RWPE2 (cell line): ENCODE results near the gene KRT76.

Experiments
- ATAC-seq: fragments of 200-7000 bp; cut with Tn5 transposase; 3 replicates; pipeline ENCODE4 v1.9.1; 2021; ENCODE audit warnings: low read depth
- DNase-seq: peaks from one replicate; pipeline ENCODE4 v3.0.0-alpha.2; 2020; ENCODE audit warnings: low spot score
- H3K27ac ChIP-seq: fragments of 450-650 bp; 2 replicates; pipeline ENCODE4 v1.5.1; 2017; ENCODE audit warnings: mild to moderate bottlenecking; ENCODE audit not compliant: poor library complexity, severe bottlenecking
- H3K27me3 ChIP-seq: fragments of 250-450 bp; sonication (Bioruptor Pico); 2 replicates; pipeline ENCODE4 v1.5.1; 2021; ENCODE audit warnings: mild to moderate bottlenecking, moderate library complexity; ENCODE audit not compliant: insufficient read depth, poor library complexity, severe bottlenecking
- H3K36me3 ChIP-seq: fragments of 250-450 bp; sonication (Bioruptor Pico); 2 replicates; pipeline ENCODE4 v1.5.1; 2020; ENCODE audit warnings: low read depth, mild to moderate bottlenecking, moderate library complexity
- H3K4me1 ChIP-seq: fragments of 250-450 bp; sonication (Bioruptor Pico); 2 replicates; pipeline ENCODE4 v1.5.1; 2021; ENCODE audit warnings: mild to moderate bottlenecking, moderate library complexity; ENCODE audit not compliant: insufficient read depth, poor library complexity, severe bottlenecking
- H3K4me3 ChIP-seq: fragments of 250-450 bp; sonication (Bioruptor Pico); 2 replicates; pipeline ENCODE4 v1.5.1; 2021; ENCODE audit warnings: mild to moderate bottlenecking, moderate library complexity; ENCODE audit not compliant: severe bottlenecking
- H3K9me3 ChIP-seq: fragments of 250-450 bp; sonication (Bioruptor Pico); 2 replicates; pipeline ENCODE4 v1.5.1; 2021; ENCODE audit warnings: mild to moderate bottlenecking, moderate library complexity; ENCODE audit not compliant: severe bottlenecking
- TF ChIP-seq, protein P1 (sequence below): fragments of 450-650 bp; IDR thresholded peaks from one replicate; pipeline ENCODE4 v1.5.1; 2017; ENCODE audit warnings: mild to moderate bottlenecking, moderate library complexity; ENCODE audit not compliant: poor library complexity, severe bottlenecking

KRT76 gene

DNA sequence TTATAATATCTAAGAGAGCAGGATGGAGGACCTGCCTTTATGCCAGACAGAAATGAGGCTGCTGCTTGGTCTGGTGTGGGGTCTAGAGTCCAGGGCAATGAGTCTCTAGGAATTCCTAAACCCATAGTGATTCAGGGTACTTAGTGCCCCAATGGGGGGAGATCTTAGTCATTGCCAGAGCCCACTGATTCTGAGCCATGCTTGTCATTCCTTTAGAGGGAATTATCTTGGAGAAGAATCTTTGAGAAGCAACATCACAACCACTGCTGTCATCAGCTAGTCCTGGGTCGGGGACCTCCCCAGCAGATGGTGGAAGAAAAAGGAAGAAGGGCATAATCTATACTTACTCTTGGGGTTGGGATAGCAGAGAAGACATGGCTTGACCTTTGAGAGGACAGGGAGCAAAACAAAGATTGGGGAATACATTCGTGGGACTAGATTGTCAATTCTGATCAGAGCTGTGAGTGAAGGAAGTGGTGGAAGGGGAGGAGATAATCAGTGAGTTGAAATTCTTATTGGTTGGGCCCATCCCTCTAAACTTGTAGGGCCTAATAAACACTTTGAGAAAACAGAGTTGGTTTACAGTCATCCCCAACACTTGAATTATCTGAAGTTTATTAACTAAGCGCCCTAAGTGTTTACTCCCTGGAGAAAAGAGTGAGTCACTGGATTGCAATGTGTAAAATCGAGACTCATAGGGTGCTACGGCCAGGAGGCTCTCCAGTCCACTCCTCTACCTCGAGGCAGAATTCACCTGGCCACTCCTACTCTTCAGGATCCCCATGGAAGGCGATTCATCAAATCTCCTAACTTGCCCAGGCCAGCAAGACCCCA is 21.7 kb upstream of the KRT76 start:
- peak; percentile 94 for ATAC-seq
- H3K9me3 ChIP-seq: no peaks in the 10 kb centered on the region
- no peak overlapping the region for H3K4me3 ChIP-seq
- no peaks in the 10 kb centered on the region for H3K36me3 ChIP-seq
- peaks cover 27% of the 10 kb centered on the region for H3K4me1 ChIP-seq
- H3K27me3 ChIP-seq: no peaks in the 10 kb centered on the region
- peak overlapping the region; percentile 66 for H3K27ac ChIP-seq
- TF ChIP-seq, protein P1, sequence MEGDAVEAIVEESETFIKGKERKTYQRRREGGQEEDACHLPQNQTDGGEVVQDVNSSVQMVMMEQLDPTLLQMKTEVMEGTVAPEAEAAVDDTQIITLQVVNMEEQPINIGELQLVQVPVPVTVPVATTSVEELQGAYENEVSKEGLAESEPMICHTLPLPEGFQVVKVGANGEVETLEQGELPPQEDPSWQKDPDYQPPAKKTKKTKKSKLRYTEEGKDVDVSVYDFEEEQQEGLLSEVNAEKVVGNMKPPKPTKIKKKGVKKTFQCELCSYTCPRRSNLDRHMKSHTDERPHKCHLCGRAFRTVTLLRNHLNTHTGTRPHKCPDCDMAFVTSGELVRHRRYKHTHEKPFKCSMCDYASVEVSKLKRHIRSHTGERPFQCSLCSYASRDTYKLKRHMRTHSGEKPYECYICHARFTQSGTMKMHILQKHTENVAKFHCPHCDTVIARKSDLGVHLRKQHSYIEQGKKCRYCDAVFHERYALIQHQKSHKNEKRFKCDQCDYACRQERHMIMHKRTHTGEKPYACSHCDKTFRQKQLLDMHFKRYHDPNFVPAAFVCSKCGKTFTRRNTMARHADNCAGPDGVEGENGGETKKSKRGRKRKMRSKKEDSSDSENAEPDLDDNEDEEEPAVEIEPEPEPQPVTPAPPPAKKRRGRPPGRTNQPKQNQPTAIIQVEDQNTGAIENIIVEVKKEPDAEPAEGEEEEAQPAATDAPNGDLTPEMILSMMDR: no peak
- DNase-seq: no peak

DNA sequence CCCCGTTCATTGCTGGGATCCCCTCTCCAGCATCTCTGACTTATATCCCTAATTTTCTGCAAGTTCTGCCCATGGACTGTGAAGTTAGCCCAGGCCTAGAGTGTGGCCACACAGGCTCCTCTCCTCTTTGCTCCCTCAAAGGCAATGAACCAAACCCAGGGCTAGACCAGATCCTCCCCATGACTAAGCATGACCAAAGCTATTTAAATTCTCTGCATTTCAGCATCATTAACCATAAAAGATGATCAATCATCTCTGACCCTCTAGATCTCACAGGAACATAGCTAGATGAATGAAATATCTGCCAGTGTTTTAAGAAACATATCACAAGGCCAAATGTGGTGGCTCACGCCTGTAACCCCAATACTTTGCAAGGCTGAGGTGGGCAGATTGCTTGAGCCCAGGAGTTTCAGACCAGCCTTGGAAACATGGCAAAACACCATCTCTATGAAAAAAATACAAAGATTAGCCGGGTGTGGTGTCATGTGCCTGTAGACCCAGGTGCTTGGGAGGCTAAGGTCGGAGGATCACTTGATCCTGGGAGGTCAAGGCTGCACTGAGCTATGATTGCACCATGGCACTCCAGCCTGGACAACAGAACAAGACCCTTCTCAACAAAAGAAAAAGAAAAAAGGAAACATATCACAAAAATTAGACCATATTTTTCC is 21.0 kb upstream of the KRT76 start:
- TF ChIP-seq, protein P1: no peak
- no peaks in the 10 kb centered on the region for H3K9me3 ChIP-seq
- no peak overlapping the region for H3K4me3 ChIP-seq
- no peaks in the 10 kb centered on the region for H3K36me3 ChIP-seq
- DNase-seq: no peak
- H3K4me1 ChIP-seq: peaks cover 27% of the 10 kb centered on the region
- peak; percentile 66 for ATAC-seq
- H3K27ac ChIP-seq: peak overlapping the region; percentile 66
- H3K27me3 ChIP-seq: no peaks in the 10 kb centered on the region

DNA sequence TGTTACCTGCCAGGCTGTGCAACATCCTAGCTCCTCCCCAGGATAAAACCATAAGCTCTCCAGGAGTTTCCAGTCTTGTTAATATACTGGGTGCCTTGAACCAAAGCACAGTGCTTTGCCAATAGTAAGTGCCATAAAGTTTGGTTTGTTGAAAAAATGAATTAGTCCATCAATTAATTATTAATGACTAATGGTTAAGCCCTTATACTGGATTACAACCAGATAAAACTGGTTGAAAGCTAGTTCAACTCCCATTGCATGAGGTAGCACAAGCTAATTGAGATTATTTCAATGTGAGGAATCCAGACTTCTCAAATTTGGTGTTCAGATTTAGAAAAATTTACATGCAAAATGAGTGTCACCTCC is 20.4 kb upstream of the KRT76 start:
- no peaks in the 10 kb centered on the region for H3K9me3 ChIP-seq
- ATAC-seq: no peak
- H3K27ac ChIP-seq: peak overlapping the region; percentile 66
- TF ChIP-seq, protein P1: no peak
- H3K27me3 ChIP-seq: no peaks in the 10 kb centered on the region
- no peak overlapping the region for H3K4me3 ChIP-seq
- H3K36me3 ChIP-seq: no peaks in the 10 kb centered on the region
- no peak for DNase-seq
- H3K4me1 ChIP-seq: peaks cover 27% of the 10 kb centered on the region

DNA sequence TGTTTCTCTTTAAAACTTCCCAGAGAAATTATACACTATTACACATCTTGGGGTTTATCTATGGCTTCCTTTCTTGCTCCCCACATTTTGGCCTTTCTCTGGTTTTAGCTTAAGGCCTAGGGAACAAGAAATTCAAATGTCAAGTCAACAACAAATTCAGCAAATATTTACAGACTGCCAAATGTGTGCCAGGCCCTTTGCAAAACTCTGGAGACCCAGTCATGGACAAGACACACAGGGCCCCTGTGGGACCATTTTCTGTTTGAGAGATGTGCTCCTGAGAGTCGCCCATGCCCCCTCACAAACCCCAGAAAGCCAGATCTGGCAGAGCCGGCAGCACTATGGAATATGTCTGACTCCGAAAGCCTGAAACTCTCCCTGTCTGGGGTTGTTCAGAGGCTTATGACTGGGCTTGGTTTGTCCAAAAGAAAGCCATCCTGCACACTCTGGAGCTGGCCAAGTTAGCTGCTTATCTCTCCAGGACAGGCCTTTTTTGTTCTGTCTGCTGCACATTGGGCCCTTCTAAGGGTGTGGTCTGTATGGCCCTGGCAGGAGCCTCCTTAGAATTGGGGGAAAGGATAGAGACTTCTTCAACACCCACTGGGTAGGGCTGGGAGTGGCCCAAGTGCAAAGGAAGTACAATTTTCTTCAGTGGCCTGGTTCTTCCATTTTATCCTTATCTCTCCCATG is 19.8 kb upstream of the KRT76 start:
- H3K4me3 ChIP-seq: no peak overlapping the region
- H3K4me1 ChIP-seq: peaks cover 27% of the 10 kb centered on the region
- H3K9me3 ChIP-seq: no peaks in the 10 kb centered on the region
- TF ChIP-seq, protein P1: no peak
- no peak overlapping the region for H3K27ac ChIP-seq
- DNase-seq: no peak
- no peak for ATAC-seq
- H3K27me3 ChIP-seq: no peaks in the 10 kb centered on the region
- no peaks in the 10 kb centered on the region for H3K36me3 ChIP-seq
